SK-N-DZ (cell line): Measurements from ENCODE around the gene SCIN.

Experiments
- DNase-seq: peaks from one replicate; pipeline ENCODE4 v3.0.0-alpha.2; 2015; ENCODE audit warnings: low spot score

The SCIN gene

DNA sequence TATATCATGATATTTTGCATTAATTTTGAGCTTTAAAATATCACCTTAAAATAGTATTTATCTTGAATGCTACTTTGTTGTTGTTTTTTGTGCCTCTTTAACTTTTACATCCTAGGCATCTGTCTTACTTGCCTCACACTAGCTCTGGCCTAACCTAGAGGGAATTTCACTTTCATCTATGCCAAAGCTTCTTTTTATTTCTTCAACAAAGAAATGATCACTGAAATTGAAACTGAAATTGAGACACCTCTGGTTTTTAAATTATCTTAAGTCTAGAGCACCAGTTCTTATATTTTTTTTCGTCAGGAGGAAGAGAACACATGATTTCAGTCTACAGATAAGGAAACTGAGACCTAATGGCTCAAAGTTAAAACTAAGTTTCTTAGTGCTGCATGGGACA, 3.5 kb upstream of the SCIN start:
- no peak for DNase-seq

DNA sequence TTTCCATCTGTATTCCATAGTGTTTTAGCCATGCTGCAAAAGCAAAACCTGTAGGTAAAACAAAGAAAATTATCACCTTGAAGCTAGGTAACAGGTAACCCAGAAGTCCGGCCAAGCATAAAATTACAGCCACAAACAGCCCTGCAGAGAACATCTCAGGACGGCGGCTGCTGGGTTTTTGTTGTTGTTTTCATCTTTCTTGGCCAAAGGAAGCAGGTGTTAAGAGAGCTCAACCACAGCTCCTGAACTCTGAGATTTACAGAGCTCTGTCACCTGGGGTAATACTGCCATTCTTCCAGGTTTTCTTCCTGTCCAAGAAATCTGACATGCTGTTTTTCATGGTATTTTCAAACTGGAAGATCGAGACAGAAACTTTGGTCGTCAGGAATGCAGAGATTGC, 847 bp upstream of the SCIN start:
- no peak for DNase-seq

DNA sequence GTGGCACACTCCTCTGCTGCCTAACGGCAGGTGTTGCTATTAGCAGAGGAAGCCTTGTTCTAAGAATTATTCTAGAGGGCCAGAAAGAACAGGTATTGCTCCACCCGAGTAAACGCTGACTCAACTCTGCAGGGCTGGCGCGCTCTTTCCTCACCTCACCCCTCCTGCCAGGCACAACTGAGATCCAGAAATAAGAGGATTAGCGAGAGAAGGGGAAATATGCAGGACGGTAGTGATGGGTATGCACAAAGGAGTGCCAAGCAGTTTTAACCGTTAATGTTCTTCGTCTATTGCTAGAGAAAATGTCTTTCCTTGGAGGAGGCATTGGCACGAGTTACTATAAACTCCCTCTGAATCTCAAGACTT, 369 bp upstream of the SCIN start:
- no peak for DNase-seq

GRCh38 chr7:12571691-12572090, 1.2 kb downstream of the SCIN start:
- DNase-seq = no peak

DNA sequence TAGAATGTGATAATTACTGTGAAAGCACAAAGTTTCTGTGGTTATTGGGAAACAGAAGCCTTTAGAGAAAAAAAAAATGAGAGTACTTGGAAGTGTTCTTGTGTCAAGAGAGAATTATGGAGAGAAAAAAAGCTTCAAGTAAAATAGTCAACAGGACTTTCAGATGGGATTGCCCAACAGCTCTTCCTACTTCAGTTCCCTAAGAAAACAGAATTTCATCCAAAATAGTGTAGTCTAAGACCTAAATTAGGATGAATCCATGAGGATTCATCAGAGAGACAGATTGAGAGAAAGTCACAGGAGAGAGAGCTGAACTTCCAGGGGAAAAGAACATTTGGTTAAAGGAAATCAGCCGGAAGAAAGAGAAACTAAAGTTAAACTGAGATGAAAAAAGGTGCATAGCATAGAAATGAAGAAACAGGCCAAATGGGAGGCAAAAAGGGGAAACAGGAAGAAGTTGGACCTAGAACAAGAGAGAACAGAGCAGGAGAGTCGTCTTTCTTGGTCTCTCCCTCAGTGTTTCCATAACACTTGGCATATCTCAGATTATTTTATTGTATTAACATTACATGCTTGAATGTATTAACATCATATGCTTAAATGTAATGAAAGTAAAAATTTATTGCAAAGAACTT, 2.5 kb downstream of the SCIN start:
- no peak for DNase-seq

GRCh38 chr7:12573885-12574284, 3.4 kb downstream of the SCIN start:
- DNase-seq = no peak

DNA sequence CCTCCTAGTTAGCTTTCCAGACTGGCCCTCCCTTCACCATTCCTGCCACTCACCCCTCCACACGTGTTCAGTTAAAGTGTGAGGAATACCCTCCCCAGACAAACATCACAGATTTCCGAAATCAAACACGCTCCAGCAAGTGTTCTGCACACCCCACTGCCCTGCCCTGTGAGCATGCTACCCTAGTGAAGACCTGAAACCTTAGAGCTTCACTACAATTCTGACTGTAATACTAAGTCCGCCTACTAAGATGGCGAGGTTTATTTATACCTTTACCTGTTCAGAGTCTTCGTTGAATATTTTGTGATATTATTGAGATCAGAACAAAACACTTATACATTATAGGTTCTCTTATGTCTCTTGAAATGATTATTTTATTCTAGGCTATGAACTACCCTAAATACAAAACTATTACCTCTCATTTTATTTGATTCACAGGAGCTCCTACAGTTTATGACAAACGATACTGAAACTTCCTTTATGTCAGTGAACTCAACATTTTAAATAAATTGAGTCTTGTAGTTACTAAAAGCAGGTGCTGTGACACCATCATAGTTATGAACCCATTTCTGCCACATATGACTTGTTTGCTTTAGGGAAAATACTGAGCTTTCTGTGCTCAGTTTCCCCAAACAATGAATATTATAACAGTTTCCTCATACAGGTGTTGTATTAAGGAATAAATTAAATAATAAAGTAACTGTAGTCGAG, 8.6 kb downstream of the SCIN start:
- DNase-seq = no peak

DNA sequence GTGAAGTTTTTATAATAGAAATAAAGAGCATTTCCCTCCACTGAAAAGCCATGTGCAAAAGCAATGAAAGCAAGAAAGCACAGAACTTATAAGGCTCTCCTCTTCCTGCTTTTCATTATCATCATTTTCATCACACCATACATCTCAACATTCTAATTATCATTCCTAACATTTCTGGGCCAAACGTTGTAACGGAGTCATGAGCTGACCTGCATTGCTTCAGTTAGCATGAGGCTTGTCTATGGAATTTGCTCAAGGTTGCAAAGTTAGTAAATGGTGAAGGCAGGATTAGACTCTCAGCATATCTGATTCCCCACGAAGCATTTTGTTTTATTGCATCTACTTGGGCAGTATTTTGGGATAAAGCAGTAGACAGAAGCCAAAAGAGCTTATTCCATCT, 11.4 kb downstream of the SCIN start:
- no peak for DNase-seq

GRCh38 chr7:12582362-12582761, 11.8 kb downstream of the SCIN start:
- no peak for DNase-seq

GRCh38 chr7:12583176-12583575, 12.7 kb downstream of the SCIN start:
- no peak for DNase-seq

GRCh38 chr7:12583922-12584321, 13.4 kb downstream of the SCIN start:
- DNase-seq = no peak

DNA sequence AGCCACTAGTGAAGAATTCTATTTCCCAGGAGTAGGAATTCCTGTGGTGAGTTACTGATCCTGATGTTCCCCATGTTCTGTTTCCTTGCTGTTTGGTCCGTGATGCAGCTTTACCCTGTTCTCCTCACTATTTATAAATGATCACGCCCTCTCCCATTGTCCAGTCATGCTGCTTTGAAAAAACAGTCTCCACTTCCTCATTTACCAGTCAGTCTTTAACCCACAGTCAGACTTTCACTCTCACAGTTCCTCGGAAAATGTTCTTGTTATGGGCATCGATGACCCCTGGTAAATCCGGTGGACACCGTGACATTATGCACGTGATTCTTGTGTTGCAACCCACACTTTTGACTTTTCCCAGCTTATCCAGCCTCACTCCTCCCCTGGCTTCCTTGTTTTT, 14.4 kb downstream of the SCIN start:
- no peak for DNase-seq

- DNase-seq = no peak
Measured at GRCh38 chr7:12586271-12586670, 15.8 kb downstream of the SCIN start.

DNA sequence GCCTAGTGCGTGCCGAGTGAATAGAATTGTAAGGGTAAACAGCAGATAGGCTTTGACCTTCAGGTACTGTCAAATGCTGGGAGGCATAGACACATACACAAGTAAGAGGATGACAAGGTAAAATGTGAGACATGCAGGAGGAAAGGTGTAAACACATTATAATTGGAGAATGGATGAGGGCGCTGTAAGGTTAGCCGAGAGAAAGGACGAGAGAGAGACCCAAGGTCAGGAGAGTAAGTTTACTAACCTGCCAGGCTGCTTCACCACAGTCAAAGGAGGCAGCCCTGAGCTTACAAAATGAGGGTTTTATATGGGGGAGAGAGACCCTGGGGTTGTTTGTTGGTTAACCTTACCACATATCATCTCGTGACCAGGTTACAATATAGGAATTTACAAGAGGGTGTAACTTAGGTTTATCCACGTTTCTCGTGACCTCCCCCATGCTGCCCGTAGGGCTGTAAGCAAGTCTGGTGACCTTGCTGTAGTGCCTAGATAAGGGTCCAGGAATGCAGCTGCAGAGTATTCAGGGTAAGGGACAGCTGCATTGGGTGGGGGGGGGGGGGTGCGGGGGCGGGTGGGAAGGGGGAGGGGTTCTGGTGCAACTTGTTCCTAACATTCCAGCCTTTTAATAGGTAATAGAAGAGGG, 17.9 kb downstream of the SCIN start:
- DNase-seq = no peak

DNA sequence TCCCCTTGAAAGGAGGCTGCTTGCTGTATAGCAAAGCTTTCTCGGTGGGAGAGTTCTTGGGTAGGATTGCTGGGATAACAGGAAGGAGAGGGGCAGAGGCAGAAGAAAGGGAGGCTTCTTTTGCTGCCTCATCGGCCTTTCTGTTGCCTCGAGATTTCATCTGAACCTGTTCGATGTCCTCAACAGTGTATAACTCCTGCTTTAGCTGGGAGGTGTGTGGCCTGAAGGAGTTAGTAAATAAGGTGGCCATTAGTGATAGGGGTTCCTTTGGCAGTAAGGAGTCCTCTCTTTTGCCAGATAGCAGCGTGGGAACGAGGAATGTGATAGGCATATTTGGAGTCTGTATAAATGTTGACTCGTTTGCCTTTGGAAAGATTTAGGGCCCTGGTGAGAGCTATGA, 20.0 kb downstream of the SCIN start:
- DNase-seq = no peak

DNA sequence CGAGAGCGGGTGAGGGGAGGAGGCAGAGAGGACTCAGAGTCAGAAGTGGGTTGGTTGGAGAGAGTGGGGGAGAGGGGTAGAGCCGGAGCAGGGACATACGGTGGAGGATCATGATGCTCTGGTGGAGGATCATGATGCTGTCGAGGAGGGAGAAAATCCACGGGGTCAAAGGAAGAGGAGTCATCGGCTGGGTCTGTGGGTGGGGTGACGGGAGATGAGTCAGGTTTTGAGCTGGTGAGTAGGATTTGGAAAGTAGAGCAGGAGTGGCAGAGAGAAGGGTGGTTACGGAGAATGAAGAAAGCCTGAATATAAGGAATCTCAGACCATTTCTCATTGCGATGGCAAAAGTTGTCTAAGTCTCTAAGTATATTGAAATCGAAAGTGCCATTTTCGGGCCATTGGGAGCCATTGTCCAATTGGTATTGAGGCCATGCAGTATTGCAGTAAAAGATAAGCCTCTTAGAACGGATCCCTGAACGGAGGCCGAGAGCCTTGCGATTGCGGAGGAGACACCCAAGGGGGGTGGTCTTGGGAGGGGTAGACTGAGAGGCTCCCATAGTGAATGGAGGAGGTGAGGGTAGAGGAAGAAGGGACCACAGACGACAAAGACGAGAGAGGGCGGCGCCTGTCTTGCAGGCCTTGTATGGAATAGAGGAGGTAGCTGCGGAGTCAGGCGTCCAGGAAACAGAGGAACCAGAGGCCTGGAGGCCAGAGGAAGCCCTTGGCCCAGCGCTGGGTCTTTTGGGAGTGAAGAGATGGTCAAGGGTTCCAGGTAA, 23.8 kb downstream of the SCIN start:
- DNase-seq = no peak

- DNase-seq = no peak
Measured at GRCh38 chr7:12595148-12595547, 24.6 kb downstream of the SCIN start.

GRCh38 chr7:12596225-12596790, 25.8 kb downstream of the SCIN start:
- no peak for DNase-seq

- no peak for DNase-seq
Measured at GRCh38 chr7:12601302-12601869, 30.9 kb downstream of the SCIN start.

DNA sequence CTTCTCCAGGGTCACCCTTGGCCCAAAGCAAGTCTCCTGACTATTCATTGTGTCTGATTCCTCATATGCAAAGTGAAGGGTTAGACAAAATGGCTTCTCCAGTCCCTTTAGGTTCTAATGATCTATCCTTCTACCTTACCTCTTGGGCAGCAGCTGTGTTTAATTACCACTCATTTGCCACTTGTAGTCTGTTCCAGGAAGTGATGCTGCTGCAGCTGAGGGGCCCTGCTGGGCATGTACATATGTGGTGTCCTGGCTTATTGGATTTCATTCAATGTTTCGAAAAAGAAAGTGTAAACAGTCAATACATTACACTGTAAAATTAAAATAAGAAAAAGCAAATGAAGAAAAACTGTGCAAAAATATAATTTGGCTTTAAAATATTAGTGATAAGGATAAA, 36.6 kb downstream of the SCIN start:
- peak; percentile 17 for DNase-seq

DNA sequence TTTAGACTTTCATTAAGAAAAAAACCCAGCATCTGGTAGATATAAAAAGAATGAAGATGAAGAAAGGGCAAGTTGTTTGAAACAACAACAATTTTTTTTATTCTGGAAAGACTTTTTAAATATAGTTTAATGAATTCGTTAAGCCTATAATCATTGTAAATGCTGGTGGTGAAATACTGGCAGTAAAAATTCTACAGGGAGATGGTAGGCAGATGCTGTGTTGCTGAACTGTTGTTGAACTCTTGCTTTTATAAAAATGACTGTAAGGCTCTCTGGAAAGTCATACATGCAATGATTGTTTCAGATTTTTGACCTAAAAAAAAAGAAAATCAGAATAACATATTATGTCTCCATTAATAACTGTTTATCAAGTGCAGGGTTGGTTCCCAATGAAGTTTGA, 39.0 kb downstream of the SCIN start:
- no peak for DNase-seq

- DNase-seq = no peak
Measured at GRCh38 chr7:12610899-12611298, 40.4 kb downstream of the SCIN start.
